NCI-H446 treated with DMSO at 0.1 percent for 48 hours (cell line): Measurements from ENCODE around the gene PECR.
"Not testable (repeated sequence)": the region's sequence is repeated elsewhere in the genome, so short reads cannot be mapped to it uniquely, and the experiment has no call there.

Source experiments
- DNase-seq: peaks from one replicate; lab custom pipeline; 2025; lab: John Stamatoyannopoulos, UW

The PECR gene

DNA sequence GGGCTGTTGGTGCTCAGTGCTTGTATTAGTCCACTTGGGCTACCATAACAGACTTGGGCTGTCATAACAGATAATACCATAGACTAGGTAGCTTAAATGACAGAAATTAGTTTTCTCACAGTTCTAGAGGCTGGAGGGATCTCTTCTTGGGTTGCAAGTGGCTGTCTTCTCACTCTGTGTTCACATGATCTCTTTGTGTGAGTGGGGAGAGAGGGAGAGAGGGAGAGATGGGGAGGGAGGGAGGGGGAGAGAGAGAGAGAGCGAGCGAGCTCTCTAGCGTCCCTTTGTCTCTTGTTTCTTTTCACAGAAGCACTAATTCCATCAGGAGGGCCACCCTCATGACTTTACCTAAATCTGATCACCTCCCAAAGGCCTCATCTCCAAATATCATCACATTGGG, 23.1 kb upstream of the PECR start:
- DNase-seq, result no peak

DNA sequence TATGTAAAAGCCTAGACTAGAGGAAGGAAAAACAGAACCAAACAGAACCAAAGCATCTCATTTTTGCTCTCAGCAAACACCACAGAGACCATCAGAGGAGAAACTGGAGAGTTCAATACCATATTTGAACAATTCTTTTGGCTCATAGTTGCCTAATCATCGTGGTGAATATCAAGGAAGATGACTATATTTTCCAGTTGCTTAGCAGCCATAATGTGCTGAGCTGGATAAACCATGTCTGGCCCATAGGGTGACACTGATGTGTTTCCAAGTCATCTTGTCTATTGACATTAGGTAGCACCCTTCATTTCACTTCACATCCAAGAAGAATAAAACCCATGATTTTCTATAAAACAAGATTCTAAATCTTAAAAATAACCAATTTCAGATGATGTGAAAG, 21.6 kb upstream of the PECR start:
- DNase-seq, result no peak

DNA sequence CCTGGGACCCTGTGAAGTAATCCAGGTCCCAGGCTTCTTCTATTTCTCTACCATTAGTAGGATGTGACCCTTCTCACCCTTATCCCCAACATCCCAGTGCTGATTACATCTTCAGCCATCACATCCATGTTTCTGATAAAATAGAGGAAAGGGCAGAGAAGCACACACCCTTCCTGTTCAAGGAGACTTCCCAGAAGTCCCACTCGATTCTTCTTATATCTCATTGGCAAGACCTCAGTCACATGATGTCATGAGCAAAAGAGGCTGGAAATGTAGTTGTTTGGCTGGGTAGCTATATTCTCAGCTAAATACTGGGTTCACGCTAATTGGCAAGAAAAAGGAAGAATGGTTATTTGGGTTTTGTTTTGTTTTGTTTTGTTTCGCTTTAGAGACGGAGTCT, 19.5 kb upstream of the PECR start:
- no peak for DNase-seq

DNA sequence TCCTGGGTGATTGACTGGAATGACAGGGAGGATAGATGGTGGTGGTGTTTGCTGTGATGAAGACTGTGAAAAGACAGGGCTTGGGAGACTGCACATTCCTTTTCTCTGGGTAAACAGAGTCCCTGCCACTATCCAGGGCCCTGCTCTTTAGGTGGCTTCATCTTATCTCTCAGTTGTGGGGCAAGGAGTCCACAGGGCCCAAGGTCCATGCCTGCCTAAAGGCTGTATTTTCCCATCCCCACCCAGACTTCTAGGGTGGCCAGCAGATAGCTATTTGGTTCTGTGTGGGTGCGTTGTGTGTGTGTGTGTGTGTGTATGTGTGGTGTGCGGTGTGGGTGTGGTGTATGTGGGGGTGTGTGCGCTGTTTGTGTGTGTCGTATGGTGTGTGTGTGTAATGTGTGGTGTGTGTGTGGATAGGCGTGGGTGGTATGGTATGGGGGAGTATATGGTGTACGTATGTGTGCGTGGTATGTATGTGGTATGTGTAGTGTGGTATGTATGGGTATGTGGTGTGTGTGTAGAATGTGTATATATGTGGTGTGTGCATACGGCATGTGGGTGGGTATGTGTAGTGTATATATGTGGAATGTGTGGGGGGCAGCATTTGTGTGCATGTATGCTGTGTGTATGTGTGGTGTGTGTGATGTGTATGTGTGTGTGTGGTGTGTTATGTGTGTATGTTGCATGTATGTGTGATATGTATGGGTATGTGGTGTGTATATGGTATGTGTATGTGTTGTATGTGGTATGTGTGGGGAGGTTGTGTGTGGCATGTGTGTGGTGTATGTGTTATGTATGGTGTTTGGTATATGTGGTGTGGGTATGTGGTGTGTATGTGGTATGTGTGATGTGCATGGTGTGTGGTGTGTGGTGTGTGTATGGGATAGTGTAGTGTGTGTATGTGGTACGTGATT, 17.1 kb upstream of the PECR start:
- no peak for DNase-seq

DNA sequence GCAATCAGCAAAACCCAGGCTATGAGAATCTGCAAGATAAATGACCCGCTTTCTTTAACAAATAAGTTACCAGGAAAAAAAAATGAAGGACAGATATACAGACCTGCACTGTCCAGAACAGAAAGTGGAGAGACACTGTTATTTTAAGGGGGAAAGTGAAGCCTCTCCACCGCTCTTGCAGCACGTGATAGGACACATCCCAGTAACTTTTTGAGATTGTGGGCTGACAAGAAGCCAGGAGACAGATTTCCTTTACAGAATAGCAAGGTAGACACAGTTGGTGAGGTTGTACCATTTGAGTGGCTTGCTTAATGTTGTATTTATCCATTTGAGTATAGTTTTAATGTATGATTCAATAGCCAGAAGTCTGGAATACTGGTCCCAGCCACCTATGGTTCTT, 13.1 kb upstream of the PECR start:
- no peak for DNase-seq

DNA sequence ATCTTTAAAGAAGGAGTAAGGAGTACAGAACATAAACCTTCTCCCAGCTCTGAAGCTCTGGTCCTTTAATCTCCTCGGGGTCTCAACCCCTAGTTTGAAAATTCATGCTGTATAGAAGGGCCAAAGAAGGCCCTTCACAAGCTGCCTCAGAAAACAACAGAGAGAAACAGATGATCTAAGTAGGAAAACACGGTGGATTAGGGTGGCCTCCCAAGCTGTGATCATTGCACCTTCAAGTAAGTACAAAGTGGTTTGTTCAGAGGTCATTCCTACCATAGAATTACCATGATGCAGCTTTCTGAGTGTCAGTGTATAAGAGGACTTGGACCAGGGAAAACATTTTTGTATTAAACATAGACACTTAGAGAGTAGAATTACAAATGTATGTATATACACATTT, 11.0 kb upstream of the PECR start:
- DNase-seq, result no peak

DNA sequence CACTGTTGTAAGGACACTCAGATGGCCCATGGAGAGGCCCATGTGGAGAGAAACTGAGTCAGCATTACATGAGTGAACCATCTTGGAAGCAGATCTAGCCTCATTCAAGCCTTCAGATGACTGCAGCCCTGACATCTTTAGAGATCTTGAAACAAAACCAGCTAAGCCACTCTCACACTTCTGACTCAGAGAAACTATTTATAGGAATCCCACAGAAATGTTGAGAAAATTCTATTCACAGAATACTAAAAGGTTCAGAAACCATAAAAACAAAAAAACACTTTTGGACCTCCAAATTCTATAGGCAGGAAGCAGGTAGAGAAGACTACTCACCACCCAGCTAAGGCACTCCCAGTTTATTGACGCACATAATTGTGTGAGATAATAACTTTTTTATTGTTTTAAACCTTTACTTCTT, 8.8 kb upstream of the PECR start:
- no peak for DNase-seq

DNA sequence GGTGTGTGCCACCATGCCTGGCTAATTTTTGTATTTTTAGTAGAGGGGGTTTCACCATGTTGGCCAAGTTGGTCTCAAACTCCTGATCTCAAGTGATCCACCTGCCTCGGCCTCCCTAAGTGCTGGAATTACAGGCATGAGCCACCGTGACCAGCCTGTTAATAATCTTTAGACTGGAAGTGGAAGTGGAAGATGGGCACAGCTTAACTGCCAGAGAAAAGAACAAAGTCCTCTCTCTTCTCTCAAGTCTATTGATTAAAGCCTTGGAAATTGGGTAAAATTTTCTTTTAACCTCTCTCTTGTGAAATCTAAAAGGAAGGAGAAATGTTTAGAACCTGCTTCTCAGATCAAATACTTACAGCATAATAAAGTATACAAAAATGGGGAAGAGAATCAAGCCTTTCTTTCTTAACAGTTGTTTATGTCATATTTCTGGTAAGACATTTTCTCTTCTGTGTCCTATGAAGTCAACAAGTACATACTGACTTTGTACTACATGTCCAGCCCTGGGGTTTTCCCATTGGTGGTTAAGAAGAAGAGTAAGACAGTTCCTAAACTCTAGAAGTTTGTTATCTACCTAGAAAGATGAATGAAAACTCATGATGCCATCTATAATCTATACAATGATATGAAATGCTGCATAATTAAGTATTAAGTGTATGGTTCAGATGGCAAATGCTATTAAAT, 4.7 kb upstream of the PECR start:
- DNase-seq, result no peak

DNA sequence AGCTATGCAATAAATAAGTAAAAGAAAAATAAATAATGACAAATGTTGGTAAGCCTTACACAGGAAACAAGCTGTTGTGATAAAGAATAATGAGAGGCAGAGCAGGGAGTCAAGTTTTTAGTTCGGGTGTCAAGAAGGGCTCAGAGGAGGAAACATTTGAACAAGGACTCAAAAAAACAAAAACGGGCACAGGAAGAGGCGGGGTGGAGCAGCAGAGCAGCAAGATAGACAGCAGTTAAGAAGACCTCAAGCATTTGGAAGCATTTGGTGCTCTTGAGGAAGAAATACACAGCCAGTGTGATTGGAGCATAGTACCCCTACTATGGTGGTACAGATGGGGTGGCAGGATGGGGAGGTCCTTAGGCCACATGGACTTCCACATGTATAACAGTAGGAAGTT, 2.9 kb upstream of the PECR start:
- DNase-seq, result no peak

DNA sequence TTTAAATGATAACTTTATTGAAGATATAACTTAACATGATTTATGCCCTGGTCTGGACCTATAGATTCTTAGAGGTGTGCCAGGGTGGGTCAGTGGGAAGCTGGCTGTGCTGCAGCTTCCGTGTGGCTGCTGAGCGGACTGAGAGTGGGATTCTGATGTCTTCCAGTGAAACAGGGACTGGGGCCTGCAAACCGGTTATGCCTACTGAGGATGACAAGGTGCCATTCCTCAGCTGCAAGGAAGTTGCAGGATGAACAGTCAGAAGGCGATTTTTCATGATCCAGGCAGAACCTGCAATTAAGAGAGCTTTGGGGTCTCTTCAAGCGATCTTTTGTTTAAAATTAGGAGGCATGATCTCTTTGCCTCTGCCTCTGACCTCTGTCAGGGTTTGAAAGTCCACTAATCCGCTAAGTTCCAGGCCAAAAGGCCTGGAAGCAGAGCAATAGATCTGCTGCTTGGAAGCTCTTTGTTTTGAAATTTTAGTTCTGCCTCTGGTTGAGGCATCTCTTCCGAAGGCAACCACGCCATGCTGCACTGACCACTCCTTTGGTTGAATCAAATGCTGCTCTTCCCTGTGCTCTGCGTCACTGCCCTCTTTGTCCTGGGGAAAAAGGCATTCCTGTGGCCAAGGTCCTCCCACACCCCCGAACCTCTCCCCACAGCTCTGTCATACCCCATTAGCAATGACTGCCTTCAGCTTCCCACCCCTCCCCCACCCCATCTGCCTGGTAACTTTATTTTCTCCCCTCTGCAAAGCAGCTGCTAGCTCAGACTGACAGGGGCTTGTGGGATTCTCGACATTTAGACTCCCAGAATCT, 2.1 kb upstream of the PECR start:
- no peak for DNase-seq

DNA sequence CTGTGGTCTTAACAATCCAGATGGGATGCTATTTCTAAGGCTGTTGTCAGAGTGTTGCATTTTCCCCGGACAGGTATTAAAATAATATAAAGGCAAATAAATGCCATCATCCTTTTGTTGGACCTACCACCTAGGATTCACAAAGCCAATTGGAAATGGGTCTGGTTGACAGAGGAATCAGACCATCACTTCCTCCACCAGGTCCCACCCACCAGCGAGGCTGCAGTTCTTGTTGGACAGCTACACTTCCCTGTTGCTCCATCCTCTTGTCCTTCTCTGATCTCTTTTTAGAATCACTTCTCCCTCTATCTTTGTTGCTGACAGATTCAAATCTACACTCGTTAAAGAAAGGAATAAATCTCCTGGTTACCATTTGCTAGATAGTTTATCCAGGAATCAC, 1.2 kb upstream of the PECR start:
- no peak for DNase-seq

DNA sequence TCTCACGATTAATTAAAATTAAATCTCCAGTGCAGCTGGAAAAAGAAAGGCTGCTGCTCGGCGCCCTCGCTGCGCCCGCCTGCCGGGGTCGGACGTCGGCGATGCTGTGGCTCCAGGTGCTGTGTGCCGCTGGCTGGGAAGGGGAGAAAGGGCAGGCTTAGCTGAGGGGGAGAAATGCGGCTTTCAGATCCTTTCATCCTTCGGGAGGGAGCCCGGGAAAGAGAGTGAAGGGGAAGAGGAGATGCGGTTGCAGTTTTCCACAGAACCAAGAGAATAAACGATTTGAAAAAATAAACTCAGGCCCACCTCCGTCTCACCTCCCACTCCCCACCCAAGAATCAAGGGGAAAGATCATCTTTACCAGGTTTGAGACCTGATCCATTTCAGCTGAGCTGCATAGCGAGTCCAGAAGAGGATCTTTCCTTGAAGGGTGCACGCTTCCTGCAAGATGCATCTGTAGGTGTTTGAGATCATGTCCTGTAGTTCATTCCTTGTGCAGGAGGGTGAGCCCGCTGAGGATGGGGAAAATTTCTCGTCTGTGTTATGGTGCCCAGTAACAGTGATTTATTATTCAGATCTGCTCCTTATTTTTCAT, 605 bp upstream of the PECR start:
- DNase-seq, result no peak

DNA sequence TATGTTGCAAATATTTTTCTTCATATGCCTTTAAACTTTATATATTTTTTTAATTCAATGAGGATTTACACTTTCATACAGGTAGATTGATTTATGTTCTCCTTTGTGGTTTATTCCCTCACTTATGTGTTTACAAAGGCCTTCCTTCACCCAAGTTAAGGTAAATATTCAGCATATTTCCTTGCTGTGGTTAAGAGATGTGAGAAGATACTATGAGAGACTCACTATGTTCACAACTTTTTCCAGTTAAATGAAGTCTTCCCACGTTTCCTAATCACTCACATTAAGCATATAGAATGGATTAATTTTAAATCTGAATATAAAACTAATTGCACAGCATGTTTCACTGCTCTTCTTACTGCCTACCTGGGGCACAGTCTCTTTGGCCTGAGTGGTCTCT, 597 bp downstream of the PECR start:
- no peak for DNase-seq

DNA sequence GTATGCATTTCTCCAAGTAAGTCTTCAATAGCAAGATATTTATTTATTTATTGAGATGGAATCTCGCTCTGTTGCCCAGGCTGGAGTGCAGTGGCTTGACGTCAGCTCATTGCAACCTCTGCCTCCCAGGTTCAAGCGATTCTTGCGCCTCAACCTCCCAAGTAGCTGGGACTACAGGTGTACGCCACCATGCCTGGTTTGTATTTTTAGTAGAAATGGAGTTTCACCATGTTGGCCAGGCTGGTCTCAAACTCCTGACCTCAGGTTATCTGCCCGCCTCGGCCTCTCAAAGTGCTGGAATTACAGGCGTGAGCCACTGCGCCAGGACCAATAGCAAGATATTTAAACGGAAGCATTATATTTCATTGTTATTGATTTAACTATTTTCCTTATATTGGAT, 1.6 kb downstream of the PECR start:
- not testable (repeated sequence) for DNase-seq

DNA sequence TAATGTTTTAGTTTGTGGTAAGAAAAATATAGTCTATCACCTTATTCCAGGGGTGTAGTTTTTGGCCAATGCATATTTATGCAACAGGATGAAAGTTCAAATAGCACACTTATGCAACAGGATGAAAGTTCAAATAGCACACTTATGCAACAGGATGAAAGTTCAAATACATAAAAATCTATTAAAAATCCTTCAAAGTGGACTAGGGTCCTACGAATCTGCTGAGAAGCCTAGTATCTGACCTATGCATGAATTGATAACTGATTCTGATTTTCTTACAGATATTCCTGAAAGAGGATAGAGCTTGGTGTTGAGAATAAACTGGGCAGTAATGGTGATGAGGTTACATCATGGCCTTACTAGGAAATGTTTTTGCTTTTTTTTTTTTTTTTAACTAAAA, 2.8 kb downstream of the PECR start:
- DNase-seq, result no peak

DNA sequence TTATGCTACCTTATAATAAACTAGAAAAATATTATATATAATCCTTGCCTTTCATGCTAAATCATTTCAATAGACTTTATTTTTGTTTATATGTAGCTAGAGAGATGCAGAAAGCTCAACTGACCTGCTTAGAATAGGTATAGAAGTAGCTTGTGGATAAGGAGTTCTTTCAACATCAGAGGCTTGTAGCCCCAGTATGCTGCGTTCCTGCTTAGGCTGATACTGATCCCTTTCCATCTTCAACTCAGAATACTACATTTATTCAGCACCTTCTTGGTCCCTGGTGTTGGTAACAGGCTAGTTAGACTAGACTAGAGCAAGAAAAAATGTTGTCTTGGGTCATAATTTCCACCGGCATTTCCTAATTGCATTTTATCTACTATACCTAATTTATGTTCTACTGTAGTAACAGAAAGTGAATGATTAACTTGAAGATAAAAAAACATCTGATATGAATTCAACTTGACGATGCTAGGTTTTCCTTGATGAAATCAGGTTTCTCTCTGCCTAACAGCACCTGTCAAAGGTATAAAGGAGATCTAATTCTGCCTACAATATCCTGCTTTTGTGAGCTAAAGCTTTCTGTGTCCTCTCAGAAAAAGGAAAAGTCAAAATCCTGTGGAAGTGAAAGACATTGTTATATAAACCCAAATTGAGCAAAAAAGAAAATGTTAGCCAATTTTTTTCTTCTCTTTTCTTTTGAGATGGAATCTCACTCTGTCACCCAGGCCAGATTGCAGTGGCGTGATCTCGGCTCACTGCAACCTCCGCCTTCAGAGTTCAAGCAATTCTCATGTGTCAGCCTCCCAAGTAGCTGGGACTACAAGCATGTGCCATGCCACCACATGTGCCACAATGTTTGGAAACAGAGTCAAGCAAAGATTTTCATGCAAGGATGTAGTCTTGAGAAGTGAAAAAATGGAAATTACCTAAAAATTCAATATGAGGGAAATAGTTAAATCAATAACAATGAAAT, 5.8 kb downstream of the PECR start:
- no peak for DNase-seq

DNA sequence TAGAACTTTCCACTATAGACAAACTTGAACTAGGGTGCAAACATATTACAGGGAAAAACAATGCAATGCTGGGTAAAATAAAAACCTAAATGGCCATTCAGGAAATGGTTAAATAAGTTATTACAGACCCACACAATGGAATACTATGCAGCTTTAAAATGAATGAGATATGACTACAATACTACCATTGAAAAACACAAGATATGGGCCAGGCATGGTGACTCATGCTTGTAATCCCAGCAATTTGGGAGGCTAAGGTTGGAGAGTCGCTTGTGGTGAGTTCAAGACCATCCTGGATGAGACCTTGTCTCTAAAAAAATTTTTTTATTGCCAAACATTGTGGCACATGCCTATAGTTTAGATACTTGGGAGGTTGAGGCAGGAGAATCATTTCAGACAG, 6.8 kb downstream of the PECR start:
- DNase-seq, result no peak

DNA sequence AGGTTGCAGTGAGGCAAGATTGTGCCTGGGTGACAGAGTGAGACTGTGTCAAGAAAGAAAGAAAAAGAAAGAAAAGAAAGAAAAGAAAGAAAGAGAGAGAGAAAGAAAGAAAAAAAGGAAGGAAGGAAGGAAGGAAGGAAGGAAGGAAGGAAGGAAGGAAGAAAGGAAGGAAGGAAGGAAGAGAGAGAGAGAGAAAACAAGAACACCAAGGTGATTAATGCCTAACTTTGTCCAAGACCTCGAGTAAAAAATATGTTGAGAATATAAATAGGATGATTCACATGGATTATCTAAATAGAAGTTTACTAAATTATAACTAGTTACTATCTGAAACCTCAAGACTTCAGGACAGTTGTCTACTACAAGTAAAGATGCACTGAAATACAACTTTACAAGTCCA, 7.2 kb downstream of the PECR start:
- DNase-seq, result no peak

DNA sequence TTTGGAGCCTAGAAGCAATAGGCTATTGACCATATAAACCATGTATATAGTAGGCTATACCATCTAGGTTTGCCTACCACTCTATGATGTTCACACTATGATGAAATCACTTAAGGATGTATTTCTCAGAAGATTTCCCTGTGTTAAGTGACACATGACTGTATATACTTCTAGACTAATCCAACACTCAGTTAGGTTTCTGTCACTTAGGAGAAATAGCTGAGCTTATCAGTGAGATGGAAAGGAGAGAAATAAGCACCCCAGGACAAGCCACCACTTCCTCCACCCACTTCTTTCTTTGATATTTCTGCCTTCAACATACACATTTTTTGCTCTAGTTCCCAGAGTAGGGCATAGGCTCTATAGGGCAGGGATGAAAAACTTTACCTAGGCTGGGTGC, 7.8 kb downstream of the PECR start:
- no peak for DNase-seq

DNA sequence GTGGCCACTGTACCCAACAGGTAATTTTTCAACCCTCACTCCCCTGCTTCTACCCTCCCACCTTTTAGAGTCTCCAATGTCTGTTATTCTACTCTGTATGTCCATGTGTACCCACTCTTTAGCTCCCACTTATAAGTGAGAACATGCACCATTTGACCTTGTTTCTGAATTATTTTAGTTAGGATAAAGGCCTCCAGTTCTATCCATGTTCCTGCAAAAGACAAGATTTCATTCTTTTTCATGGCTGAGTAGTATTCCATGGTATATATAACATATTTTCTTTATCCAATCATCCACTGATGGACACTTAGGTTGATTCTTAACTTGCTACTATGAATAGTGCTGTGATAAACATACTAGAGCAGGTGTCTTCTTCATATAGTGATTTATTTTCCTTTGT, 9.1 kb downstream of the PECR start:
- DNase-seq, result no peak
